ENCODE measurements around the gene FOXP1. TPM values are rescaled to one million over a fixed set of nuclear protein-coding genes. Genes with fewer than 3 reads are reported as not detected.

FOXP1 gene
- polyA plus RNA-seq, 1 donor (not counting 4 experiments of a cell fraction or from before 2014, with no cell fraction given), result 14.6 TPM

DNA sequence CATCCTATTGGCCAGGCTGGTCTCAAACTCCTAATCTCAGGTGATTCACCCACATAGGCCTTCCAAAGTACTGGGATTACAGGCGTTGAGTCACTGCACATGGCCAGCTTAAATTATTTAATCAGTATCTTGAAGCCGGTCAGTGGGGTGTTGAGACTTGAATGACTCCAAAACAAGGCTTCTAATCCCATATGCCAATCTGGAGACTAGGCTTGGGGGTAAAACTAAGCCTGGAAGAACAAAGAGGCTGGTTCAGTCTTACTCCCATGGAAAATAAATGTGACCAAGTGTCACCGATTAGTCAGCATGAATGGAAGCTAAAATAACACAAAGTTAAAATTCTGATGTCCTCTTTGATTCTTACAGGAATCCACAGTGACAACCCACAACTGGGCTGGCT lies 509.1 kb downstream of the FOXP1 start:
- Histone ChIP-seq H3K9me1 (ENCODE audit: control insufficient read depth, extremely low read depth, insufficient read depth, low read length) (no peaks in the 10 kb centered on the region), H3K4me1 (ENCODE audit: control insufficient read depth, extremely low read depth, insufficient read depth, low read length) (peaks cover 5% of the 10 kb centered on the region), H3K36me3 (ENCODE audit: control insufficient read depth in 2 of 2, extremely low read depth in 1 of 2, insufficient read depth in 2 of 2, low read length in 2 of 2) (no peaks in the 10 kb centered on the region), H3K9me3 (ENCODE audit: control insufficient read depth, low read depth, low read length) (no peaks in the 10 kb centered on the region), H3K27me3 (ENCODE audit: control insufficient read depth, extremely low read depth, insufficient read depth, low read length) (no peaks in the 10 kb centered on the region), H3K27ac (ENCODE audit: control insufficient read depth, insufficient read depth, low read length) (no peak overlapping the region), H3K79me2 (ENCODE audit: control insufficient read depth, insufficient read depth, low read length) (no peaks in the 10 kb centered on the region), H4K20me1 (ENCODE audit: control insufficient read depth, extremely low read depth, insufficient read depth, low read length) (no peaks in the 10 kb centered on the region), H2AFZ (ENCODE audit: control insufficient read depth, low read length) (no peak overlapping the region), H3K4me3 (ENCODE audit: control insufficient read depth in 2 of 3, extremely low read depth in 1 of 3, insufficient read depth in 2 of 3, low read depth in 1 of 3, low read length in 3 of 3) (no peak overlapping the region), H3K4me2 (ENCODE audit: control insufficient read depth, extremely low read depth, insufficient read depth, low read depth, low read length) (no peak overlapping the region), H3K9ac (ENCODE audit: control insufficient read depth, extremely low read depth, insufficient read depth, low read length) (no peak overlapping the region)
- FAIRE-seq, result no peak
- no peak for TF ChIP-seq EZH2 (IDR thresholded peaks at IDR 0.05; ENCODE audit: low read length)
- TF ChIP-seq, protein P1, sequence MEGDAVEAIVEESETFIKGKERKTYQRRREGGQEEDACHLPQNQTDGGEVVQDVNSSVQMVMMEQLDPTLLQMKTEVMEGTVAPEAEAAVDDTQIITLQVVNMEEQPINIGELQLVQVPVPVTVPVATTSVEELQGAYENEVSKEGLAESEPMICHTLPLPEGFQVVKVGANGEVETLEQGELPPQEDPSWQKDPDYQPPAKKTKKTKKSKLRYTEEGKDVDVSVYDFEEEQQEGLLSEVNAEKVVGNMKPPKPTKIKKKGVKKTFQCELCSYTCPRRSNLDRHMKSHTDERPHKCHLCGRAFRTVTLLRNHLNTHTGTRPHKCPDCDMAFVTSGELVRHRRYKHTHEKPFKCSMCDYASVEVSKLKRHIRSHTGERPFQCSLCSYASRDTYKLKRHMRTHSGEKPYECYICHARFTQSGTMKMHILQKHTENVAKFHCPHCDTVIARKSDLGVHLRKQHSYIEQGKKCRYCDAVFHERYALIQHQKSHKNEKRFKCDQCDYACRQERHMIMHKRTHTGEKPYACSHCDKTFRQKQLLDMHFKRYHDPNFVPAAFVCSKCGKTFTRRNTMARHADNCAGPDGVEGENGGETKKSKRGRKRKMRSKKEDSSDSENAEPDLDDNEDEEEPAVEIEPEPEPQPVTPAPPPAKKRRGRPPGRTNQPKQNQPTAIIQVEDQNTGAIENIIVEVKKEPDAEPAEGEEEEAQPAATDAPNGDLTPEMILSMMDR (optimal IDR thresholded peaks at IDR 0.05 in 1 of 3, IDR thresholded peaks at IDR 0.05 in 1 of 3, conservative IDR thresholded peaks at IDR 0.05 in 1 of 3; ENCODE audit: extremely low read depth in 1 of 3, insufficient read depth in 2 of 3, low read length in 3 of 3), result no peak
- dilution Hi-C loops (cut with MboI; ENCODE audit: extremely low pct_ligation_motif_present, low sequenced_read_pairs), result no loop called here
- no peak for DNase-seq (ENCODE audit: low read depth, low spot score)

DNA sequence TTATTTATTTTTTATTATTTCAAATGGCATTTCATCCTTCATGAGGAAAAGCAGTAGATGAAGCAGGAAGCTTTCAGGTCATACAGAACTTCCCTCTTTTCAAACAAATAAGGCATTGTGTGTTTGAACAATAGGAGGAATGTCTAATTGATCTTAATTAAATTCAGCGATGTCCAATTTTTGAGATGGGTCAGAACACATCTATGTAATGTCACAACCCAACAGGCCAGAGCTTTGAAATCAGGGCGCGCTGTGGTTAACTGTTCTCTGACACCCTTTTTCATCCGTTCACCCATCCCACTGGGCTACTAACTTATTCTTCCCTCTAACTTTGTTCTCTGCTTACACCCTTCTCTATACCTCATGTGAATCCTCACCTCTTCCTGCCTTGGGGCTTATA lies 510.5 kb downstream of the FOXP1 start:
- FAIRE-seq (no peak), DNase-seq (ENCODE audit: low read depth, low spot score) (no peak)
- H3K4me3 ChIP-seq (ENCODE audit: control insufficient read depth in 2 of 3, extremely low read depth in 1 of 3, insufficient read depth in 2 of 3, low read depth in 1 of 3, low read length in 3 of 3), result no peak overlapping the region
- no peaks in the 10 kb centered on the region for H3K79me2 ChIP-seq (ENCODE audit: control insufficient read depth, insufficient read depth, low read length)
- peaks cover 18% of the 10 kb centered on the region for H3K4me1 ChIP-seq (ENCODE audit: control insufficient read depth, extremely low read depth, insufficient read depth, low read length)
- no peaks in the 10 kb centered on the region for H3K9me3 ChIP-seq (ENCODE audit: control insufficient read depth, low read depth, low read length)
- dilution Hi-C loops (cut with MboI; ENCODE audit: extremely low pct_ligation_motif_present, low sequenced_read_pairs), result no loop called here
- H3K36me3 ChIP-seq (ENCODE audit: control insufficient read depth in 2 of 2, extremely low read depth in 1 of 2, insufficient read depth in 2 of 2, low read length in 2 of 2), result no peaks in the 10 kb centered on the region
- H3K9ac ChIP-seq (ENCODE audit: control insufficient read depth, extremely low read depth, insufficient read depth, low read length), result no peak overlapping the region
- no peaks in the 10 kb centered on the region for H3K27me3 ChIP-seq (ENCODE audit: control insufficient read depth, extremely low read depth, insufficient read depth, low read length)
- no peak overlapping the region for H3K27ac ChIP-seq (ENCODE audit: control insufficient read depth, insufficient read depth, low read length)
- no peak overlapping the region for H2AFZ ChIP-seq (ENCODE audit: control insufficient read depth, low read length)
- H3K9me1 ChIP-seq (ENCODE audit: control insufficient read depth, extremely low read depth, insufficient read depth, low read length), result no peaks in the 10 kb centered on the region
- no peak overlapping the region for H3K4me2 ChIP-seq (ENCODE audit: control insufficient read depth, extremely low read depth, insufficient read depth, low read depth, low read length)
- no peaks in the 10 kb centered on the region for H4K20me1 ChIP-seq (ENCODE audit: control insufficient read depth, extremely low read depth, insufficient read depth, low read length)
- no peak for TF ChIP-seq EZH2 (IDR thresholded peaks at IDR 0.05; ENCODE audit: low read length)
- TF ChIP-seq, protein P1 (optimal IDR thresholded peaks at IDR 0.05 in 1 of 3, IDR thresholded peaks at IDR 0.05 in 1 of 3, conservative IDR thresholded peaks at IDR 0.05 in 1 of 3; ENCODE audit: extremely low read depth in 1 of 3, insufficient read depth in 2 of 3, low read length in 3 of 3), result no peak

Measured in keratinocyte (primary cell).